Measurements from ENCODE around the gene PPP1R37. TPM values are rescaled to one million over a fixed set of nuclear protein-coding genes. Genes with fewer than 3 reads are reported as not detected.

The PPP1R37 gene
- total RNA-seq, 1 donor: 31.1 TPM

- no peak for DNase-seq (ENCODE audit: low read depth)
- TF ChIP-seq CTCF (IDR thresholded peaks at IDR 0.05; ENCODE audit: insufficient read depth, low read depth, low read length): no peak
- no peak overlapping the region for H3K4me3 ChIP-seq (ENCODE audit: low read depth, low read length)
These were observed 40.9 kb upstream of the PPP1R37 start for GRCh38 chr19:45051929-45052579.

- TF ChIP-seq CTCF (IDR thresholded peaks at IDR 0.05; ENCODE audit: insufficient read depth, low read depth, low read length): no peak
- H3K4me3 ChIP-seq (ENCODE audit: low read depth, low read length): no peak overlapping the region
- no peak for DNase-seq (ENCODE audit: low read depth)
These were observed 36.1 kb upstream of the PPP1R37 start for GRCh38 chr19:45056831-45057230.

- DNase-seq (ENCODE audit: low read depth): no peak
- no peak overlapping the region for H3K4me3 ChIP-seq (ENCODE audit: low read depth, low read length)
- TF ChIP-seq CTCF (IDR thresholded peaks at IDR 0.05; ENCODE audit: insufficient read depth, low read depth, low read length): no peak
These were observed 35.5 kb upstream of the PPP1R37 start for GRCh38 chr19:45057444-45057843.

GRCh38 chr19:45058622-45059159 is 34.3 kb upstream of the PPP1R37 start:
- TF ChIP-seq CTCF (IDR thresholded peaks at IDR 0.05; ENCODE audit: insufficient read depth, low read depth, low read length): no peak
- H3K4me3 ChIP-seq (ENCODE audit: low read depth, low read length): no peak overlapping the region
- no peak for DNase-seq (ENCODE audit: low read depth)

GRCh38 chr19:45059258-45059965 is 33.6 kb upstream of the PPP1R37 start:
- no peak overlapping the region for H3K4me3 ChIP-seq (ENCODE audit: low read depth, low read length)
- DNase-seq (ENCODE audit: low read depth): peak; percentile 79
- TF ChIP-seq CTCF (IDR thresholded peaks at IDR 0.05; ENCODE audit: insufficient read depth, low read depth, low read length): peak; percentile 91

- TF ChIP-seq CTCF (IDR thresholded peaks at IDR 0.05; ENCODE audit: insufficient read depth, low read depth, low read length): no peak
- DNase-seq (ENCODE audit: low read depth): no peak
These were observed 31.0 kb upstream of the PPP1R37 start for GRCh38 chr19:45061965-45062364.

More at GRCh38 chr19:45061965-45062364, 31.0 kb upstream of the PPP1R37 start:
- H3K4me3 ChIP-seq (ENCODE audit: low read depth, low read length): no peak overlapping the region

All from fibroblast of villous mesenchyme (primary cell).